ENCODE data around the gene RPH3AL.
"Not testable (repeated sequence)": the region's sequence is repeated elsewhere in the genome, so short reads cannot be mapped to it uniquely, and the experiment has no call there.

RPH3AL gene

DNA sequence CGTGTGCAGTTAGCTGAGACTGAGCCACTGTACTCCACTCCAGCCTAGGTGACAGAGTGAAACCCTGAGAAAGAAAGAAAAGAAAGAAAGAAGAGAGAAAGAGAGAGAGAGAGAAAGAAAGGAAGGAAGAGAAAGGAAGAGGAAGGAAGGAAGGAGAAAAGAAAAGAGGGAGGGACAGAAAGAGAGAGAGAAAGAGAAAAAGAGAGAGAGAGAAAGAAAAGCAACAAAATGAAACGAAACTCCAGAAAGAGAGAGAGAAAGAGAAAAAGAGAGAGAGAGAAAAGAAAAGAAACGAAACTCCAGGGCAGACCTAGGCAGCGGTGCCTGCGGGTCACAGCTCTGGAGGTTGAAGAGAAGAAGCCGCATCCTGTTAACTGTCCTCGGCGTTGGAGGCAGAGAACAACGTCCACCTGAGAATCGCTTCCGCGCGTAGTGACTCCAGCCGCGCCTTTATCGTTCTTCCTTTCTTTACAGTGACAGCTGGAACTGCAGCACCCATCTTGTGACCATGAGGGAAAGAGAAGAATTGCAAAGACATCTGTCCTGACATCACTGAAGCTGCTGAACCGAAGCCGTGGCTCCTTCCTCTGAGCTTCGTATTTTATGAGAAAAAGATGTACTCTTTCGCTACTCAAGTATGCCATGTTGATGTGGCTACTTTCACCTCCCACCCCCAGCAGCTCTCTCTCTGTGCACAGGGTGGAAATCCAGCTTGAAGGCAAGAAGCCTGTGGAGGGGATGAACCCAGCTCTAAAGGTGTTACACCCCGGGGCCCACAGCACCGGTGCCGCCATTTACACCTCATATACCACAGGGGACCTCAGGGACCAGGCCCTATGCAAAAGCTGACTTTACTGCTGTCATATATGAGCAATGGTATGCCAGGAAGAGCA is 114.3 kb downstream of the RPH3AL start:
- Histone ChIP-seq H3K27ac (ENCODE audit: insufficient read depth, low read depth, low read length, poor library complexity, severe bottlenecking) (no peak overlapping the region), H3K9me3 (ENCODE audit: control insufficient read depth, low read length) (no peaks in the 10 kb centered on the region), H3K27me3 (ENCODE audit: control insufficient read depth, insufficient read depth, low read length, poor library complexity, severe bottlenecking) (no peaks in the 10 kb centered on the region), H3K36me3 (ENCODE audit: control insufficient read depth, insufficient read depth, low read length) (no peaks in the 10 kb centered on the region), H3K4me3 (ENCODE audit: insufficient read depth, low read depth, low read length) (no peak overlapping the region), H3K4me1 (ENCODE audit: control insufficient read depth, insufficient read depth, low read length) (peaks cover 14% of the 10 kb centered on the region)
- 89 to 92% methylated on average over 23 of the region's 23 CpGs for WGBS, 2 experiments

DNA sequence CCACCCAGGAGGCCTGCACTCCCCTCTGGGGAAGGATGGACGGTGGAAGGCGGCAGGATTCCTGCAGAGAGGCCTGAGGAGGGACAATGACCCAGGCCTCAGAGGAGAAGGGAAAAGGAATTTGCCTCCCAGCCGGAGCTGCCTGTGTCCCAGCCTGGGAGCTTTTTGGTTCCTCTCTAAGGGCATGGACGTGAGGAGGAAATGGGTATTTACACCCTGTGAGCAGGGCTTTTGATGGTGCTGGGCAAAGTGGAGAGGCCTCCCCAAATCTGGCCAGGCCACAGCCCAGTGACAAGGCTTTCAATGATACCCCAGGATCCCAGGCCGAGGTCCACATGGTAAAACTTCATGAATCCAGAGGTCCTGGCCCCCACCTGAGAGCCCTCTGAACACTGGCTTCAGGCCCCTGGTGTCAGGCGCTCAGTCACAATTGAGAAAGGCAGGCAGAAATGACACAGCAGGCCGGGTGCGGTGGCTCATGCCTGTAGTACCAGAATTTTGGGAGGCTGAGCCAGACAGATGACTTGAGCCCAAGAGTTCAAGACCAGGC is 115.1 kb downstream of the RPH3AL start:
- Histone ChIP-seq H3K27me3 (ENCODE audit: control insufficient read depth, insufficient read depth, low read length, poor library complexity, severe bottlenecking) (no peaks in the 10 kb centered on the region), H3K9me3 (ENCODE audit: control insufficient read depth, low read length) (no peaks in the 10 kb centered on the region), H3K36me3 (ENCODE audit: control insufficient read depth, insufficient read depth, low read length) (no peaks in the 10 kb centered on the region), H3K4me1 (ENCODE audit: control insufficient read depth, insufficient read depth, low read length) (peaks cover 14% of the 10 kb centered on the region), H3K27ac (ENCODE audit: insufficient read depth, low read depth, low read length, poor library complexity, severe bottlenecking) (no peak overlapping the region), H3K4me3 (ENCODE audit: insufficient read depth, low read depth, low read length) (no peak overlapping the region)
- 51 to 52% methylated on average over 8 of the region's 8 CpGs for WGBS, 2 experiments

DNA sequence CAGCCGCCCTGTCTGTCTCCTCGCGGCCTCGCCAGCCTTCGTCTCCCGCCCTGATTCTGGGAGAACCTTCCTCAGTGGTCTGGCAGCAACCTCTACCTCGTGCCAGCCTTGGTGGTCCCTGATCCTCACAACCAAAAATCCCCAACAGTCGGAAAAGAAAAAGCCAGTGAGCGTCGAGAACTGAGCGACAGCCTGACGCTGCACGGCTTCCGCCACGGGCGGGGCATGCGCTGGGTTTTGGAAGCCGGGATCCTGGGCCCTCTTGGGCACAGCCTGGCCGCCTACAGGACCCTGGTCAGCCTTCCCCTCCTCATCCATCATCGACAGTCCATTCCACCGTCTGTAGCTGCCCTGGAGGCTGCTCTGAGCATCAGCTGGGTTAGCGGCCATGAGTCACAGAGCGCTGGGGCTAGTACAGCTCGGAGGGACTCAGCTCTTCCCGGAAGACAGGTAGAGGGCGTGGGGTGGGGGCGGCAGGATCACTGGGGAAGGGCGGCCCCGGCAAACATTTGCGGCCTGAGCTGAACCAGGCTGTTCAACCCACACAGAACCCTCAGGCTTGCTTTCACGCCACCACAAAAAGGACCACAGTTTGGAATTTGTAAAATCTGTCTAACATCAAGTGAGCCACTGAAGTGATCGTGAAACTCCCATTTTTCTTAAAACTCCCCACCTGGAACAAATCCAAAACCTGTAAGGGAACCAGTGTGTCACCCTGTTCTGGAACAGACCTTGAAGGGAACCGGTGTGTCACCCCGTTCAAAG is 115.8 kb downstream of the RPH3AL start:
- 76 to 79% methylated on average over 34 of the region's 34 CpGs for WGBS, 2 experiments
- Histone ChIP-seq H3K9me3 (ENCODE audit: control insufficient read depth, low read length) (no peaks in the 10 kb centered on the region), H3K27me3 (ENCODE audit: control insufficient read depth, insufficient read depth, low read length, poor library complexity, severe bottlenecking) (no peaks in the 10 kb centered on the region), H3K4me1 (ENCODE audit: control insufficient read depth, insufficient read depth, low read length) (peaks cover 14% of the 10 kb centered on the region), H3K27ac (ENCODE audit: insufficient read depth, low read depth, low read length, poor library complexity, severe bottlenecking) (no peak overlapping the region), H3K4me3 (ENCODE audit: insufficient read depth, low read depth, low read length) (no peak overlapping the region), H3K36me3 (ENCODE audit: control insufficient read depth, insufficient read depth, low read length) (no peaks in the 10 kb centered on the region)

DNA sequence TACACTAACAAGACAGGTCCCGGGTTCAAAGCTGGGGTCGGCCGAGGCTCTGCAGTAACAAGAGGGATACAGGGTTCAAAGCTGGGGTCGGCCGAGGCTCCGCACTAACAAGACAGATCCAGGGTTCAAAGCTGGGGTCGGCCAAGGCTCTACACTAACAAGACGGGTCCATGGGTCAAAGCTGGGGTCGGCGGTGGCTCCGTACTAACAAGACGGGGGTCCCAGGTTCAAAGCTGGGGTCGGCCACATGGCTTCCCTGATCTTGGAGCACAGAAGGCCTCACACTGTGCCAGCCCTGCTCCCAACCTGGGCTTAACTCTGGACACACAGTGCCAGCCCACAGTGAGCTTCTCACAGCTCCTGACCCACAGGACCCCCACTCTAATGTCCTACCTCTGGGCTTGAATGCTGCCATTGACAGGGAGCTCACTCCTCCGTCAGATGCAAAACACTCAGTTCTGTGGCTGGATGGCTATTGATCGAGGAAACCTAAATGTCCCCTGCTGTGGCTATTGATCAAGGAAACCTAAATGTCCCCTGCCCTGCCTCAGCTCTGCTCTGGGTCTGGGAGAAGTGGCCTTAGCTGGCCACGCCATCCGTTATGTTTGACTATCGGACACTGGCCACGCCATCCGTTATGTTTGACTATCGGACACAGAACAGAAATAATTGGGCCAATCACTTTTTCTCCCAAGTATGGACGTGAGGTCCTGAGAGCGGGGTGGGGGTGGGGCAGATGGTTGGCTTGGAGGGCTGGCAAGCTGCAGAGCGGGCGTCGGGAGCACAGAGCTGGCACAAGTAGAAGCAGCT is 116.6 kb downstream of the RPH3AL start:
- Histone ChIP-seq H3K27ac (ENCODE audit: insufficient read depth, low read depth, low read length, poor library complexity, severe bottlenecking) (no peak overlapping the region), H3K27me3 (ENCODE audit: control insufficient read depth, insufficient read depth, low read length, poor library complexity, severe bottlenecking) (no peaks in the 10 kb centered on the region), H3K9me3 (ENCODE audit: control insufficient read depth, low read length) (no peaks in the 10 kb centered on the region)

DNA sequence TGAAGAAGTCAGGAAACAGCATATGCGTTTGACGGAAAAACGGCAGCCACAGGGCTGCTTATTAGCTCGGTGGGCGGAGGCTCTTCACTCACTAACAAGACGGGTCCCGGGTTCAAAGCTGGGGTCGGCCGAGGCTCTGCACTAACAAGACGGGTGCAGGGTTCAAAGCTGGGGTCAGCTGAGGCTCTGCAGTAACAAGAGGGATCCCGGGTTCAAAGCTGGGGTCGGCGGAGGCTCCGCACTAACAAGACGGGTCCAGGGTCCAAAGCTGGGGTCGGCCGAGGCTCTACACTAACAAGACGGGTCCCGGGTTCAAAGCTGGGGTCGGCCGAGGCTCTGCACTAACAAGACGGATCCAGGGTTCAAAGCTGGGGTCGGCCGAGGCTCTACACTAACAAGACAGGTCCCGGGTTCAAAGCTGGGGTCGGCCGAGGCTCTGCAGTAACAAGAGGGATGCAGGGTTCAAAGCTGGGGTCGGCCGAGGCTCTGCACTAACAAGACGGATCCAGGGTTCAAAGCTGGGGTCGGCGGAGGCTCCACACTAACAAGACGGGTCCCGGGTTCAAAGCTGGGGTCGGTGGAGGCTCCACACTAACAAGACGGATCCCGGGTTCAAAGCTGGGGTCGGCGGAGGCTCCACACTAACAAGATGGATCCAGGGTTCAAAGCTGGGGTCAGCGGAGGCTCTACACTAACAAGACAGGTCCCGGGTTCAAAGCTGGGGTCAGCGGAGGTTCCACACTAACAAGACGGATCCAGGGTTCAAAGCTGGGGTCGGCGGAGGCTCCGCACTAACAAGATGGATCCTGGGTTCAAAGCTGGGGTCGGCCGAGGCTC is 117.4 kb downstream of the RPH3AL start:
- H3K4me3 ChIP-seq (ENCODE audit: insufficient read depth, low read depth, low read length); H3K36me3 ChIP-seq (ENCODE audit: control insufficient read depth, insufficient read depth, low read length); H3K27ac ChIP-seq (ENCODE audit: insufficient read depth, low read depth, low read length, poor library complexity, severe bottlenecking); H3K27me3 ChIP-seq (ENCODE audit: control insufficient read depth, insufficient read depth, low read length, poor library complexity, severe bottlenecking); H3K9me3 ChIP-seq (ENCODE audit: control insufficient read depth, low read length): not testable (repeated sequence)
- peaks cover 14% of the 10 kb centered on the region for H3K4me1 ChIP-seq (ENCODE audit: control insufficient read depth, insufficient read depth, low read length)
- 93 to 95% methylated on average over 48 of the region's 48 CpGs for WGBS, 2 experiments

More for the DNA sequence above, 116.6 kb downstream of the RPH3AL start:
- no peak overlapping the region for H3K4me3 ChIP-seq (ENCODE audit: insufficient read depth, low read depth, low read length)
- H3K36me3 ChIP-seq (ENCODE audit: control insufficient read depth, insufficient read depth, low read length) = no peaks in the 10 kb centered on the region
- peaks cover 14% of the 10 kb centered on the region for H3K4me1 ChIP-seq (ENCODE audit: control insufficient read depth, insufficient read depth, low read length)
- 93% methylated on average over 26 of the region's 26 CpGs for WGBS, 2 experiments

DNA sequence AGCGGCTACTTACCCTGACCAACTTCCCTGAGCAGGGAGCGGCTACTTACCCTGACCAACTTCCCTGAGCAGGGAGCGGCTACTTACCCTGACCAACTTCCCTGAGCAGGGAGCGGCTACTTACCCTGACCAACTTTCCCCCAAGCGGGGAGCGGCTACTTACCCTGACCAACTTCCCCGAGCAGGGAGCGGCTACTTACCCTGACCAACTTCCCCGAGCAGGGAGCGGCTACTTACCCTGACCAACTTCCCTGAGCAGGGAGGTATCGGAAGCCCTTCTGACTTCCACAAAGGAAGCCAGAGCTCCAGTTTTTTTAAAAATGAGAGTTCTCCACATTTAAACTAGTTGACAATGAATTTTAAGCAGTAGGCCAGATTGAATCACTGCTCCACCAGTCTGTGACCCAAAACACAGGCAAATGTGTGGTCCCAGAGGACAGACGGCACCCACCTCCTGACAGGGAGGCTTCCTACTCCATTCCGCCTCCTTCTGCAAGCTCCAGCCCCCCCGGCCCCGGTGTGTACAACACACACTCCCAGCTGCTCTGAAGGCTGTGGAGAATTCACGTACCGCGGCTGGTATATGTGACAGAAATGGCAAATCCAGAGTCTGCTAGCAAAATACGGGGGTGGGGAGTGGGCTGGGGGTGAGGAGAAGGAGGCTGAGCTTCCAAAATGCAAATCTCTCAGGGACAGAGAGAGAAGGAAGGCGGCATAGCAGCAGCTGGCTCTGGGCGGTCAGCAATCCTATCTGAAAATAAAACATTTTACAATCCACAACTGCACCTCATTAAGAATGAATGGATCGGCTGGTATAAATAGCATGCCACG is 118.2 kb downstream of the RPH3AL start:
- 76% methylated on average over 15 to 18 of the region's 23 CpGs for WGBS, 2 experiments
- not testable (repeated sequence) for H3K27ac ChIP-seq (ENCODE audit: insufficient read depth, low read depth, low read length, poor library complexity, severe bottlenecking); H3K27me3 ChIP-seq (ENCODE audit: control insufficient read depth, insufficient read depth, low read length, poor library complexity, severe bottlenecking)

DNA sequence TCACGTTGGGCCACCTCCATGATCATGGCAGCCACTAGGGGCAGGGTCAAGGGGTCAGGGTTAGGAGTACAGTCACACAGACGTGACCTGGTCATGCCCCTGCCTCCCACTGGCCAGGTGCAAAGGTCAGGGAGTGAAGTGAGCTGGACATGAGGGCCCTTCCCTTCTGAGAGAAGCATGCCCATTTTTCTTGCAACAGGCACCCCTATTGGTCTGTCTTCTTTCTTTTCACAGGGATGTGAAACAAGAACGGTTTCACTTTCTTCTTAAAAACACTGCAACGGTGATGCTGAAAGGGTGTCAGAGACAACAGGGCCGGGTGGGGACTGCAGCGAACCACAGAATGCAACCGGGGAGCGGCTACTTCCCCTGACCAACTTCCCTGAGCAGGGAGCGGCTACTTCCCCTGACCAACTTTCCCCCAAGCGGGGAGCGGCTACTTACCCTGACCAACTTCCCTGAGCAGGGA is 119.1 kb downstream of the RPH3AL start:
- Histone ChIP-seq H3K9me3 (ENCODE audit: control insufficient read depth, low read length) (no peaks in the 10 kb centered on the region), H3K27me3 (ENCODE audit: control insufficient read depth, insufficient read depth, low read length, poor library complexity, severe bottlenecking) (no peaks in the 10 kb centered on the region), H3K4me3 (ENCODE audit: insufficient read depth, low read depth, low read length) (no peak overlapping the region), H3K36me3 (ENCODE audit: control insufficient read depth, insufficient read depth, low read length) (no peaks in the 10 kb centered on the region), H3K27ac (ENCODE audit: insufficient read depth, low read depth, low read length, poor library complexity, severe bottlenecking) (no peak overlapping the region), H3K4me1 (ENCODE audit: control insufficient read depth, insufficient read depth, low read length) (peaks cover 14% of the 10 kb centered on the region)
- WGBS, 2 experiments = 77 to 81% methylated on average over 8 to 11 of the region's 11 CpGs

More for the DNA sequence above, 118.2 kb downstream of the RPH3AL start:
- not testable (repeated sequence) for H3K36me3 ChIP-seq (ENCODE audit: control insufficient read depth, insufficient read depth, low read length); H3K4me3 ChIP-seq (ENCODE audit: insufficient read depth, low read depth, low read length); H3K9me3 ChIP-seq (ENCODE audit: control insufficient read depth, low read length)
- peaks cover 14% of the 10 kb centered on the region for H3K4me1 ChIP-seq (ENCODE audit: control insufficient read depth, insufficient read depth, low read length)

DNA sequence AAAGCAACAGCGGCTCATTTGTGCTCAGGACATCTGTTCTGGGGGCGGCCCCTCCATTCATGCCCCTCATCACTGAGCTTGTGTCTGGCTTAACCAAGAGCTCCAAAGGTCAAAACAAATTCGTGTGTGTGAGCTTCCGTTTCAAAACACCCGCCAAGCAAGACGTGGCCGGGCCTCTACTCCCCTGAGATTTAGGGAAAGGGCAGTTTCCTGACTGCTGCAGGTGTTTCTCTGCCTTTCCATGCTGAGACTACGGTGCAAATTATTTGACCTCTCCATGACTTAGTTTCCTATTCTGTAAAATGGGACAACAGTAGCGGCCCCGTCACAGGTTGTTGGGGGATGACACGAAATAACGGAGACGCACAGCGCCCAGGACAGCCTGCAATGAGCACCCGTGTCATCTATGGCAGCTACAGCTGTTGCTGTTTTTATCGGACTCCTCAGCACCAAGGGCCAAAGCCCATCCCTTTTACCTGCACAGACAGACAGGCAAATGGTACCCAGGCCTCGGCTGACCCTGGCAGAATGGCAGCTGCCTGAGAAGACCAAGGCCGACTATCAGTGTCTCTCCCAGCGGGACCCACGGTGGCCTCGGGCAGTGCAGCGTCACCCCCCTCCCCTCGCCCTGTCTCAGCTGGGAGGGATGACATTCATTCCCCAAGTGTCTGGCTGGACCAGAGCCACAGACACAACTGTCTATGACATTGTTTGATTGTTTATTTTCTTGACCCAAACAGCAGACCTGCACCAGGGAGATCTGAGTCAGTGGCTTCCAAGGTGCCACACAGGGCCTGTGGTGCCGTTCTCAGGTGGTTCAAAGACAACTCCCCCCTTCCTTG is 120.4 kb downstream of the RPH3AL start:
- Histone ChIP-seq H3K36me3 (ENCODE audit: control insufficient read depth, insufficient read depth, low read length) (no peaks in the 10 kb centered on the region), H3K9me3 (ENCODE audit: control insufficient read depth, low read length) (no peaks in the 10 kb centered on the region), H3K4me1 (ENCODE audit: control insufficient read depth, insufficient read depth, low read length) (peaks cover 17% of the 10 kb centered on the region), H3K4me3 (ENCODE audit: insufficient read depth, low read depth, low read length) (no peak overlapping the region), H3K27ac (ENCODE audit: insufficient read depth, low read depth, low read length, poor library complexity, severe bottlenecking) (no peak overlapping the region), H3K27me3 (ENCODE audit: control insufficient read depth, insufficient read depth, low read length, poor library complexity, severe bottlenecking) (no peaks in the 10 kb centered on the region)
- WGBS, 2 experiments = 89% methylated on average over 24 of the region's 24 CpGs

Measured in ectodermal cell (in vitro differentiated cells).